Ramos (cell line): Measurements from ENCODE around the gene SLC22A17.

Source experiments
- in situ Hi-C: fragments of 300-500 bp; cut with MboI; formaldehyde crosslinking; loops from one replicate; pipeline ENCODE4 v1.14.3; 2022; ENCODE audit warnings: low sequenced_read_pairs; ENCODE audit not compliant: unreplicated experiment

Gene SLC22A17

DNA sequence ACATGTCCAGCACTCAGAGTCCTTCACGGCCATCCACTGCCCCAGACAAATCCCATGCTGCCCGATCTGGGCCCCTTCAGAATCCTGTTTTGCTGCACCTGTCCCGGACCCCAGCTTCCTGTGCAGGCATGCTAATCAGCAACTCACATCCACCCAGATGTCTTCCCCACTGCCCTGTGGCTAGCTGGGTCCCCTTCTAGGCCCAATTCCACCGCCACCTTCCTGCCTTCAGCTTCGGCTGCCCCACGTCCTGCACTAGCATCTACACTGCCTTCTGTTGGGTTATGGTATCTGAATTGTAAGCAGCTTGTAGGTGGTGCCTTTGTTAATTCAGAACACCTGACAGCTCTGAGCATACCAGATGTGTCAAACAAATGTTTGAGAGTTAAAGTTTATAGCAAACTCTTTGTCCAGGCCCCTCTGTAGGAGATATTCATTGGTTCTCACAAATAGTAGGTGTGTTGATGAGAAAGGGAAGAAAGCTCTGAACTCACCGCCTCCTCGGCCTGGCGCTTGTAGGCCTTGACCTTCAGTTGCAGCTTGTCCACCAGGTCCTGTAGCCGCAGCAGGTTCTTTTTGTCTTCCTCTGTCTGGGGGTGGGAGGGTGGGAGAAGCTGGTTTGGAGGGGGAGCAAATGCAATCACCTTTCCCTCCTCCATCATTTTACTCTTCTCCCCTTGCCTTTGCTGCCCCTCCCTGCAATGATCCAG, 30.2 kb upstream of the SLC22A17 start:
- in situ Hi-C loops, result loop anchor here (25.0 kb wide), 1 partner anchor 696 kb away; no protein-coding TSS in a partner anchor

- in situ Hi-C loops, result loop anchor here (25.0 kb wide), 1 partner anchor 695 kb away; no protein-coding TSS in a partner anchor
Observed at GRCh38 chr14:23382276-23382675, 29.6 kb upstream of the SLC22A17 start.

DNA sequence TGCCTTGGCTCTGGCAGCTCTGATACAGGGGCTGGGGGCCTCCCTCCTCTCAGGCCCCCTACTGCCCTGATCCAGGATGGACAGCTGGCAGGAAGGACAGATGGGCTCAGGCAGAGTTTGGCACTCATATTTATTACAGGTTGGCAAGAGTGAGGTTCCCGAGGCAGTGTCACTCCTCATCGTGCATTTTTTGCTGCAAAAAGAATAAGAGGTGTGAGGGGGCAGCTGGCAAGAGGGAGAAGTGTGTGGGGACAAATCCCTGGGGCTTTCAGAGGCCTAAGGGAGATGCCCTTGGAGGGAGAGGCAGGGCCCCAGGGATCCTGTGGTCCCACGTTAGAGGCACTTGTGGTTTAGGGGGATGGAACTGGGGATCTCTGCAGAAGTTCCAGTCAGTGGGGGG, 29.2 kb upstream of the SLC22A17 start:
- in situ Hi-C loops, result loop anchor here (25.0 kb wide), 1 partner anchor 695 kb away; no protein-coding TSS in a partner anchor

GRCh38 chr14:23380976-23381375, 28.3 kb upstream of the SLC22A17 start:
- in situ Hi-C loops, result loop anchor here (25.0 kb wide), 1 partner anchor 694 kb away; no protein-coding TSS in a partner anchor

DNA sequence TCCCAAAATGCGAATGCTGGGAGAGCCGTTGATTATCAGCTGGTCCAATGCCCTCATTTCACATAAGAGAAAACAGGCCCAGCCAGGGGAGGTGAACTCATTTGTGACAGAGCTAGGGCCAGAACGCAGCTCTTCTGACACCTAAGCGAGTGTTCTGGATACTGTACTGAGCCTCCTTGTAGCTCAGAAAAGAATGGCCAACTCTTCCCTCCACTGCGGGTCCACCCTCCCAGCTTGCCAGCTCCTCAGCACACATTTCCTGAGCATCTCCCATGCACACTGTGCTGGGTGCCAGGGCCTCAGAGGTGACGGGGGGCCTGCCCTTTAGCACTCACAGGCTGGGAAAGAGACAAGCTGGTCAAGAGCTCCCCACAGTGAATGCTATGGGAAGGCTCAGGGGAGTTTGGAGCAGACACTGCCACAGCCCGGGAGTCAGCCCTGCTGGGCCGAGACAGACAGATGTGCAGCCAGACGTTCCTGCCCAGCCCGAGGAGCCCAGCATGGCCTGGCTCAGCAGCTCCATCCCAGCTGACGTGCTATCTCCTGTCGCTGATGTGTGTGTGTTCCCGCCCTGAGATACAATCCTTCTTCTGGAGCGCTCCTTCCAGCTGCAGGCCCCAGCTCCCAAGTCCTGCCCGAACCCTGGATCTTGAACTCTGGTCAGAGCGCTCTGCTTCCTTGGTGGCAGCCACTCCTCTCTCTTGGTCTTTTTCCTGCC, 27.7 kb upstream of the SLC22A17 start:
- in situ Hi-C loops, result loop anchor here (25.0 kb wide), 1 partner anchor 693 kb away; no protein-coding TSS in a partner anchor

DNA sequence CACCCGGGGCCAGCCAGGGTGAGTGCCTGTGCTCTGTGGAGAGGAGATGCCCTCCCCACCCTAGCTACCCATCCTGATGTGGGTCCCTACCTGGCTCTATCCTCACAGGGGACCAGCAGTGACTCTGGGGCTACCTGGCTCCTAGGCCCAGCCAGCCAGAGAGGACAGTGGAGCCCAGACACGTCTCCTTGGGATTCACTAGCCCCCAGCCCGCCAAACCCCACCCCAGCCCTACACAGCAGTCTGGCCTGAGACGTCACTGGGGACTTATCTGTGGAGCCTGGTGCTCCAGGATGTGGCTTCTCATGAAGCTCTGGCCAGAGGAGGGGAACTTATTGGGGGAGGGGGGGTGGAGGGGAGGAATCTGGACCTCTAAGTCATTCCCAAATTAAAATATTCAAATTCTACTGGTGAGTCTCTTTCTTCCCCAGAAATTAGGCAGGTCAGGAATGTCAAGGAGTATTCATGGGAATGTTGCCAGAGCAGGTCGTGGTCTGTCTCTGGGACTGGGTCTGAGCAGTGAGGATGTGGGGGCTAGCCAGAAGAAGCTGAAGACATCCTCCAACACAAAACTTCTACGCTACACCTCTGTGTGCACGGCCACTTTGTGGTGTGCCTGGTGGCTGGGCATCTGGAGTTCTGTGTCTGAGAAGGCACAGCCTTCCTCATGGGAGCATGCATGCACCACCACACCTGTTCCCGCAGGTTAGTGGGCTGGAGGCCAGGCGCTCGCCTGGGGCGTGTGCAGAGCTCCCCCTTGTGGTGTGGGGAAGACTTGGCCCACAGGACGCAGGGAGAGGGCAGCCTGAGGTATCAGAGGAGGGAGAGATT, 26.9 kb upstream of the SLC22A17 start:
- in situ Hi-C loops, result loop anchor here (10.0 to 25.0 kb wide), 2 partner anchors 115 to 692 kb away; no protein-coding TSS in a partner anchor

- in situ Hi-C loops, result loop anchor here (10.0 to 25.0 kb wide), 2 partner anchors 114 to 691 kb away; no protein-coding TSS in a partner anchor
Observed at GRCh38 chr14:23378612-23379220, 26.0 kb upstream of the SLC22A17 start.

DNA sequence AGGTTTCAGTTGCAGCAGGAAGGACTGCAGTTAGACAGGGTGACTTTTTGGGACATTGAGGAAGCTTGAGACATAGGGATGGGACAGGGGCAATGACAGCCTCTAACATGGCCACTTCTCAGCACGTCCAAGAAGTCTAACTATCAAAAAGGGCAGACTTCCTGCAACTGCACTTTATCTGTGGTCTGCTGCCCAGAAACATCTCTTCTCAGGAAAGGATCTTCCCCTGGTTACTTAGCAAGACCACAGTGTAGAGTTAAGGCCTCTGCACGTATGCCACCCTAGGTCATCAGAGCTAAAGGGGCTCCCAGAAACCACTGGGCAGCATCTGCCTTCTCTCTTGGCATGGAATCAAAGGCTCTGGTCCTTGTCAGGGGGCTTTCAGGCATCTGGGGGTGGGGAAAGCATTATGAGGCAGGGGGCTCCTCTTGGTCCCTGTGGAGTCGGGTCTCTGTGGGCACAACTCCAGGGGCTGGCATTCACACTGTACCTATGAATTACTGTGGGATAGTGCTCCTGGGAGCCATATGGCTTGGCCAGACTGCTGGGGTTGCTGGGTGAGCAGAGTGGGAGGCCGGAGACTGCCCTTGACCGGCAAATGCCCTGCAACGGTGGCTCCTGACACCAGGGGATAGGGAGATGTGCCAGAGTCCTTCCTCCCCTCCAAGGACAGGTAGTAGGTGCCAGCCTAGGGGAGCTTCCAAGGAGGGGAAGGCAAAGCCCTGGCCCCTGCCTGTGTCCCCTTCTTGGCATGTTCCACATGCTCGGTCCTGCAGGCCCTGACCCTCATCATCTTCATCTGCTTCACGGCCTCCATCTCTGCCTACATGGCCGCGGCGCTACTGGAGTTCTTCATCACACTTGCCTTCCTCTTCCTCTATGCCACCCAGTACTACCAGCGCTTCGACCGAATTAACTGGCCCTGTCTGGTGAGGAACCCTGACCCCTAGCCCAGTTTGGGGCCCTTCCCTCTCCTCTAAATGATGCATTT, 25.2 kb upstream of the SLC22A17 start:
- in situ Hi-C loops, result loop anchor here (10.0 to 25.0 kb wide), 2 partner anchors 113 to 691 kb away; no protein-coding TSS in a partner anchor

DNA sequence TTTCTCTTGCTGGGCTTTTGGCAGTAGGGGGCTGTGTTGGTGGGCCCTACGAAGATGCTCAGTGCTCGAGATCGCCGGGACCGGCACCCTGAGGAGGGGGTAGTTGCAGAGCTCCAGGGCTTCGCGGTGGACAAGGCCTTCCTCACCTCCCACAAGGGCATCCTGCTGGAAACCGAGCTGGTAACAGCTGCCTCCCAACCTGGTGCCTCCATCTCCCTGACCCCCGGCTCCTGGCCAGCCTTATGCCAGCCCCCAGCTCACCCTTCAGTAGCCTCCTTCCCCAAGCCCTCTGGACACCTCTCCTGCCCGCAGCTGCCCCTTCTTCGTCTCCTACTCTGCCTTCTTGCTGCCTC, 24.5 kb upstream of the SLC22A17 start:
- in situ Hi-C loops, result loop anchor here (10.0 to 25.0 kb wide), 2 partner anchors 112 to 690 kb away; no protein-coding TSS in a partner anchor

DNA sequence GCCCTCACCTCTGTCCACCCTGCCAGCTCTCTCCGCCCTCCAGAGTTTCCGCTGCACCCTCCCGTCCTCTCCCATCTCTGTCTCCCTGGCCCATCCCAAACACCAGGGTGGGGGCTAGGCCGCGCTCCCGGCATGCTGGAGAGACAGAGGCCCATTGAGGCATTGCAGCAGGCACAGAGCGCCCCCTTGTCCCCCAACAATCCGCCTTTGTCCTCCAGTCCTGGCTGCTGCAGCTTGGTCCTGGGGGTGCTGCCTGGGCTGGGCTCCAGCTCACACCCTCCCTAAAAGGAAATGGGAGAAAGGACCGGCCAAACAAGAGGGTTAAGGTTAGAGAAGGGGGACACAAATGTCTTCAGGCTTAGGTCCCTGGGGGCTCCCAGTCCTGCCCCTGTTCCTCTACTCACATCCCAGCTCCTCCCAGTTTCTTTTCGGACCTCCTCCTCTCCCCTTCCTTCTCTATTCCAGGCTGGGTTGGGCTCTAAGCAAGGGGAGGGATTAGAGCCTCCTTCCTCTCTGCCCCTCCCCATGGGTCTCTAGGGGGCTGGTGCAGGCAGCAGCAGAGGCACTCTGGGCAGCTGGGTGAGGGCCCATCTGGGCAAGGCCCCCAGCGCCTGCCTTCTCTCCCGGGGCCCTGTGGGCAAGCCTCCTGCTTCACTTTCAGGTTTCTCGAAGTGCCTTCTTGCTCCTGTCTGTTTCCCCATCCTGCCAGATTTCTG, 24.0 kb upstream of the SLC22A17 start, which contains the start of gene CMTM5:
Gene CMTM5 (plus strand): TSS at position 565 of the 716 bp plus-strand sequence. CDS start 206 bp downstream, outside the sequence.
- in situ Hi-C loops, result loop anchor here (10.0 to 25.0 kb wide), 2 partner anchors 112 to 689 kb away; no protein-coding TSS in a partner anchor

DNA sequence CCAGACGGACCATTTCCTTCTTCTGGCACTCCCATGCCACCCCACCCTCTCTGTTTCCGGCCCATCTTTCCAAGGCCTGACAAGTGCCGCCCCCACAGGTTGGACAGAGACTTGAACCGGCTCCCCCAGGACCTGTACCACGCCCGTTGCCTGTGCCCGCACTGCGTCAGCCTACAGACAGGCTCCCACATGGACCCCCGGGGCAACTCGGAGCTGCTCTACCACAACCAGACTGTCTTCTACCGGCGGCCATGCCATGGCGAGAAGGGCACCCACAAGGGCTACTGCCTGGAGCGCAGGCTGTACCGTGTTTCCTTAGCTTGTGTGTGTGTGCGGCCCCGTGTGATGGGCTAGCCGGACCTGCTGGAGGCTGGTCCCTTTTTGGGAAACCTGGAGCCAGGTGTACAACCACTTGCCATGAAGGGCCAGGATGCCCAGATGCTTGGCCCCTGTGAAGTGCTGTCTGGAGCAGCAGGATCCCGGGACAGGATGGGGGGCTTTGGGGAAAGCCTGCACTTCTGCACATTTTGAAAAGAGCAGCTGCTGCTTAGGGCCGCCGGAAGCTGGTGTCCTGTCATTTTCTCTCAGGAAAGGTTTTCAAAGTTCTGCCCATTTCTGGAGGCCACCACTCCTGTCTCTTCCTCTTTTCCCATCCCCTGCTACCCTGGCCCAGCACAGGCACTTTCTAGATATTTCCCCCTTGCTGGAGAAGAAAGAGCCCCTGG, 23.0 kb upstream of the SLC22A17 start:
- in situ Hi-C loops, result loop anchor here (10.0 to 25.0 kb wide), 2 partner anchors 111 to 688 kb away; no protein-coding TSS in a partner anchor

GRCh38 chr14:23373041-23373440, 20.4 kb upstream of the SLC22A17 start:
- in situ Hi-C loops, result loop anchor here (10.0 kb wide), 1 partner anchor 108 kb away; no protein-coding TSS in a partner anchor

- in situ Hi-C loops, result loop anchor here (10.0 kb wide), 1 partner anchor 108 kb away; no protein-coding TSS in a partner anchor
Observed at GRCh38 chr14:23372509-23372908, 19.8 kb upstream of the SLC22A17 start, which contains the start of gene IL25. IL25 (plus strand) TSS chr14:23372809.

GRCh38 chr14:23371865-23372264, 19.2 kb upstream of the SLC22A17 start:
- in situ Hi-C loops, result loop anchor here (10.0 kb wide), 1 partner anchor 107 kb away; no protein-coding TSS in a partner anchor

DNA sequence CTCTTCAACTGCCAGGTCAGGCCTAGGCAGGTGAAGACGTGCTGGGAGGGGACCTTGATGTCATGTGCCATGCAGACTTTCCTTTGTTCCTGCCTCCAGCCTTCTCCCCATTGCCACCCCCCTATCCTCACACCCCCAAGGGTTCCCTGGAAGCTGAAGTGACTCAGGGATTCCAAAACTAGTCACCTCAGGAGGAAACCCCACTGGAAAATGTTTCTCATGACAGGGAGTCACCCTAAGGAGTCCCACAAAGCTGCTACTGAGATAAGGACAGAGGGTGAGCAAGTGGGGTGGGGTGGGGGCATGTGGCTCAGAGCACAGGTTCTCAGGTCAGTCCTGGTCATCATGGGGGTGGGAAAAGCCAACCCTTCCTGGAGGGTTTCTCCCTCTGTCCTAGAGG, 17.5 kb upstream of the SLC22A17 start:
- in situ Hi-C loops, result loop anchor here (10.0 kb wide), 1 partner anchor 105 kb away; no protein-coding TSS in a partner anchor

DNA sequence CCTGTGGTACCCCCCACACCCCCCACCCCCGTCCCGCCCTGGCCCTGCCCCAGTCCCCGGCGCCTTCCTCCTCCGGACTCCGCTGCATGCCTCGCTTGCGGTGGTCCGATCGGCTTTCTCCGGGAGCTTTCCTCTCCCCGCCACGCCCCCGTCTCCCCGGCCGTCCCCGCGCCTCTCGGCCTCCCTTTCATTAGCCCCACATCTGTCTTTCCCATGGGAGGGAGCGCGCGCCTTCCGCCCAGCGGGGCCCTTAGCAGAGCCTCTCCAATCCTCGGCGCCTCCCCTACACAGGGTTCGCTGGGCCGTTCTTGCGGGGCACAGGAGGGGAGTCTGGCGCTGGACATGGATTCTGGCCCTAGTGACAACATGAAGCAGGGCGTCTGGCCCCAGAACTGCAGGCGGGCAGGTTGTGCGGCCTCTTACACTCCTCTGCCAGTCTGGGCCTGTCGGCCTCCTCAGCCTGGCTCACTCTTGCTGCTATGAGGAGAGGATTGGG, 13.8 kb upstream of the SLC22A17 start:
- in situ Hi-C loops, result no loop called here
